HG03039 (cell line): ENCODE results near the gene AKT1.

Experiments used
- ATAC-seq: cut with Tn5 transposase; IDR thresholded peaks from one replicate; pipeline ENCODE4 v1.9.1; 2021; ENCODE audit warnings: mild to moderate bottlenecking, moderate library complexity; ENCODE audit not compliant: unreplicated experiment

The AKT1 gene

DNA sequence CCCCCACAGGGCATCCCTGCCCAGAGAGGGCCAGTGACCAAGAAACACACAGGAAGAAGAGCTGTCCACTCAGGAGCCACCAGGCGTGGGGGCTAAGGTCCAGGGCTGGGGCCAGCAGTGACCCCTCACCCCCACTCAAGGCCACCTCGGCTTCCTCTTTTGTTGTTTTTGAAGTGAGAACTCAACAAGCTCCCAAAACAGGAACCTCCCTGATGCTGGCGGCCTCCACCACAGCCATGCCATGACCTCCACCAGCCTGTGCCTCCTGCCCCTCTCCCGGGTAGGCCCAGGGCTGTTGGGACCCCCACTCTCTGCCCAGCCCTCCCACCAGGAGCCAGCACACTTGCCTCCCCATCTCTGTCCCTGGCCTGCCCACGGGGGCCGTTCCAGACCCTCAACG lies 7.8 kb downstream of the AKT1 start:
- ATAC-seq: no peak

DNA sequence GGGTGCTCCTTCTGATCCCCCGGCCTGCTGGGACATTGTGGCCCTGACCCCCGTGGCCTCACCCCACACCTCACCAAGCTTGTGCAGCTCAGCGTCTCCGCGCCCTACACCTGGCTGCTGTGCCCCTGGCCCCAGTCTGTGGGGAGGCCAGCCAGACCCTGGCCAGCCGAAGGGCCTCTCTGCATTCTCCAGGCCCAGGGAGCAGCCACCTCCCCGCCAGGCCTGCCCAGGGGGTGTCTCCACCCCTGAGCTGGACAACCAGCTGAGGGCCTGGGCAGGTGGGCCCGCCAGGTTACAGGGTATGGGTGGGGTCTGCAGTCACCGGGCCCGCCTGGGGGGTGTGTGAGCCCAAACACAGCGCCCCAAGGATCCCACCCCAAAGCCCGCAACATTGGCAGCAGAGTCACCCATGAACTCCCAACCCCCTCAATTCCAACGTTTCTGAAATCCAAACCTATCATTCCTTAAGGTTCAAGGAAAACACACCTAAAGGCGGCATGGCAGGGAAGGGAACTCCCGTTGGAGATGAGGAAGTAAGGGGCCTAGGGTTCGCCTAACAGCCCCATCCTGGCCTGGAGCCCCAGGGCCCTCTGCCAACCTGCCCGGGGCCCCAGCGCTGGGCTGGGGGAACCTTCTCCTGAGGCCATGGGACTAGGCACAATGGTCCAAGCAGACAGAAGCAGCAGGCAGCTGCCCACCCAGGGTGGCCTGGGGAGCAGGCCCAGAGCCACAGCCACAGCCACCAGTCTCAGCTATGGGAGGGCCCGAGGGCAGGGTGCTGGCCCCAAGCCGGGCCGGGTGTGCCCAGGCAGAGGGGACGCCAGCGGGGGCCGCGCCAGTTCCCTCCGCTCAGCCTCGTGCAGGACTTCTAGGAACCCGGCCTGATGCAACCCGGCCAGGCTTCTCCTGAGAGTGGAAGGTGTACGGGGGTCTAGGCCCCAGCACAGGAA lies 8.5 kb downstream of the AKT1 start:
- no peak for ATAC-seq

DNA sequence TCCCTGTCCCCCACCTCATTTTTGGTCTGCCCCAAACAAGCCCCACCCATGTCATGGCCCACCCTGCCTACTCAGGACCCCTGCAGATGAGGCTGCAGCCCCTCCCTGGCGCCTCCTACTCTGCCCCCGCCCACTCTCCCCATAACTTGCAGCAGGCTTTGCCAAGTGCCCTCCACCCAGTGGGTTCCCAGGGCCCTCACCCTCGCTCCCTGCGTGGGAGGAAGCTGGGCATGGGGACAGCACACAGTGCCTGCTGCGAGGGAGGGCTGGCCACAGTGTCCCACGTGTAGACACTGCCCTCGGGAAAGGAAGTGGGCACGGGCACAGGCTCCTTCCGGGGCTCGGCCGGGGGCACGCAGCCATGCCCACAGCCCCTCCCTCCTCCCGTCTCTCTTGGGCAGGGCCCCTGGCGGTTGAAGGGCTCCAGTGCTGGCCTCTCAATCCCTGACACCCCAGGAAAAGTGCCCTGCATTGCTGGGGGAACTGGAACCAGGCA lies 9.4 kb downstream of the AKT1 start:
- no peak for ATAC-seq

DNA sequence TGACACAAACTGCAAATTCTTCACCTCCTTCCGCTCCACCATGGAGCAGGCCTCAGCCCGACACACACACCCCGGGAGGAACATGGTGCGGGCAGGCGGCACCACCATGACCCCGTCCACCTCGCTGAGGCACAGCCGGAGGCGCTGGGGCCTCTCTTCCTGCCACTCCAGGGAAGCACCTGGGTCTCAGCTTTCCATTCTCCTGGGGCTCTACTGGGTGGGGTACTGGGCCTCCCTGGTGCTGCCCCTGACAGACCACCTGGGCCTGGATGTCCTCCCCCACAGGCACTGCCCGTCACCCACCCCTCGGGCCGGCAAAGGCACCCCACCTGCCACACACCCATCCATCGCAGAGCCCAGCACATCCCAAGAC lies 9.9 kb downstream of the AKT1 start:
- ATAC-seq: no peak

DNA sequence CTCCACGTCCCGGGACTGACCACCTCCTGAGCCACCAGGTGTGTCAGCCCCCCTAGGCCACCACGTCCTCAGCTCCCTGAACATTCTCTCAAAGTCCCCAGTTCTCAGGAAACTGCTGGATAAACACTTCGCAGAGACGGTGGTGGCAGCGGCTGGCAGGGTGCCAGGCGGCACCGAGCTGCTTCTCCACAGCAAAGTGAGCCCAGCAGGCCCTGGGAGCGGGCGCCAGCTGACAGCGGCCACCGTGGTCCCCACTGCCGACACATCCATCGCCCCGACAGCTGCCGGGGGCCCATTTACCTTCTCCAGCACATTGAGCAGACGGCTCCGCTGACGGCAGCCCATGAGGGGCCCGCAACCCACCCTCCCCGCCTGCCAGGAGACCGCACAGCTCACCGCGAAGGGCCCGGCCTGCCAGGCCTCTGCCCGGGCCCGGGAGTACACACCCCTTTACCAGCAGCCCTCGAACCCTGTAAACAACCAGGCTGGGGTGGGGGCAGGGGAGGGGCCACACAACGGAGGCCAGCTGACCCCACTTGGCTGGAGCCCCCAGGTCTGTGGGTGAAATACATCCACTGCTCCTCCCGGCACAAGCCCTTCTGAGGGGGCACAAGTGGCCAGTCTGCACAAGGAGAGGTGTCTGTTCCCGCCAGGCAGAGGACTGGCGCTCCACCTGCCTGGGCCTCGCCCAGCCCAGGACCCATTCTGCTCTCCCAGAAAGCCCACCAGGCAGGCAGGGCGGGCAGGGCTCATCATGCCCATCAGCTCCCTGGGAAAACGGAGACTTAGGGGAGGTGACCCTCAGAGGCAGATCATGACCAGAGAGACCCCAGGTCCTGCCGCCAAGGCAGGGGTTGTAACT lies 10.5 kb downstream of the AKT1 start:
- ATAC-seq: no peak

DNA sequence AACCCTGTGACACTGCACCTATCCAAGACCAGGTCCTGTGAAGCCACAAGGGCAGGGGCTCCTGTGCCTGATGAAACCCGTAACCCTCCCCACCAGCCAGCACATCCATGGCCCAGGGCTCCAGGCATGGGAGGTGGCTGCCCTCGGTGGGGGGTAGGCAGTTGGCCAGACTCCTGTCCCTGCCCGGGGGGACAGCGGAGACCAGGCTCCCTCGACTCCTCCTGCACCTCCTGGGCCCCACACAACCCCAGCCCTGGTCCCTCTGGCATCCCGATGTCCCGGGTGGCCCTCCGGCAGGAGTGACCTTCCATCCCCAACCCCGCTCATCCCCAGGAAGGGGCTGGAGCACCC lies 11.4 kb downstream of the AKT1 start:
- ATAC-seq: no peak

DNA sequence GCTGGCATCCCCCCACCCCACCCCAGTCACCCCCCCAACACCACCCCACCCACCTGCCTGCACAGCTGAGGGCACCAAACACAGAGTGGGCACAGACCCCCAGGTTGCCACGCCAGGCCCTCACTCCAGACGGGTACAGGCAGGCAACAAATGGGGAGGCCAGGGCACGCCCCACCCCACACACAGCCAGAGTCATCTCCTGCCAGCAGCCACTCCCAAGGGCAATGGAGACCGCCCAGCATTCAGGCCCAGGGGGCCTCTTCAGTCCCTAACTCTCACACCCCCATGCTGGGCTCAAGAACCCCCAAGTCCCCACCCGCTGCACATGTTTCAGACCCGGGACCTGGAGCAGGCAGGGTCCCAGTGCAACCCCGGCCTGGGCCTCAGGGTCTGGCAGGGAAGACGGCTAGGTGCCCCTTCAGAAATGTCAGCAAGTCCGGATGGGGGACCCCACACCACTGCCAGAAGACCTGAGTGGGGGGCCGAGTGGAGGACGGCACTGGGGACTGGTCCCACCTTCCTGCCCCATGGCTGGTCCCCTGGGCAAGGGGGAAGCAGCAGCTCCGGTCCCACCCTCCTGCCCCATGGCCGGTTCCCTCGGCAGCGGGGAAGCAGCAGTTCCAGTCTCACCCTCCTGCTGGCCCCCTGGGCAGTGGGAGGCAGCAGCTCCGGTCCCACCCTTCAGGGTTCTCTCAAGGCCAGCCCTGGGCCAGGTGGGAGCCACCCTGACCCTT lies 11.9 kb downstream of the AKT1 start:
- ATAC-seq: no peak

DNA sequence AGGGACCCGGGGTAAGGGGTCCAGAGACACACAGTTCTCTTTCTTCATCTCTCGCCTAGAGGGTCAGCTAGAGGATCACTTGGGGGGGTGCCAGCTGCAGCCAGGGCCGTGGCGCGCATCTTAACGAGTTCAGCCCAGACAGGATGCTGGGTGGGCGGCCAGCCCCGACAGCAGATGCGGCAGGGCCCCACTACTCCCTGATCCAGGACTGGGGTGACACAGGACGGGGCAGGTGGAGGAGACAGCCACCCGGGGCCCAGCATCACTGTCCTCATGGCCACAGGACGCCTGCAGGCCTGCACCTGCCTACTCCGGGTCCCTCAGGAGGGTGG lies 12.8 kb downstream of the AKT1 start:
- no peak for ATAC-seq

DNA sequence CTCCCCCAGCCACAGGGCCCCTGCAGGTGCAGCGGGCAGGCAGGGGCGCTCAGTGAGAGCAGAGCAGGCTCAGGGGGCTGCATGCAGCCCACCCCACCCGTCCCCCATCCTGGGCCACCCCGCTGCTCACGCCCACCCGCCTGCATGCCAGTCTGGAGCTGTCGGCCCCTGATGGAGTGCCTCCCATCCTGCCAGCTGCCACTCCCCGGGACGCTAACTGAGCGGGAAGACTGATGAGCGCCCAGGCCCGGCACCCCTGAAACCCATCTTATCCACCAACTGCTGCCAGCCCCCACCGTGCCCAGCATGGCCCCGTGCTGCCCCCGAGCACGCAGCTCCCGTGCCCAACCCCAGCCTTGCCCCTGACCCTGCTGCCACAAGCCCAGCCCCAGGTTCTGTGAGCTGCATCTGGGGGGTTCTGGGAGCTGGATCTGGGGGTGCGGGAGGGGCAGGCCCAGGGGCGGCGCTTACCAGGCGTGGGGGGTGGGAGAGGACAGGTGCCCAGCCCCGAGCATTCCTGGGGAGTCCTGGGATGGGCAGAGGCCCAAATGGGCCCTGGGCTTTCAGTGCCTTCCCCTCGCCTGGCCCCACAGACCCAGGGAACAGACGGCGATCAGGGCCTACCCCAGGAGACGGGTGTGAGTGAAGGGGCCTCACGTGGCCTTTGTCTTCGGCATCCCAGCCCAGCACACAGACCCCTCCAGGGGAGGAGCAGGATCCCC lies 13.3 kb downstream of the AKT1 start:
- no peak for ATAC-seq

DNA sequence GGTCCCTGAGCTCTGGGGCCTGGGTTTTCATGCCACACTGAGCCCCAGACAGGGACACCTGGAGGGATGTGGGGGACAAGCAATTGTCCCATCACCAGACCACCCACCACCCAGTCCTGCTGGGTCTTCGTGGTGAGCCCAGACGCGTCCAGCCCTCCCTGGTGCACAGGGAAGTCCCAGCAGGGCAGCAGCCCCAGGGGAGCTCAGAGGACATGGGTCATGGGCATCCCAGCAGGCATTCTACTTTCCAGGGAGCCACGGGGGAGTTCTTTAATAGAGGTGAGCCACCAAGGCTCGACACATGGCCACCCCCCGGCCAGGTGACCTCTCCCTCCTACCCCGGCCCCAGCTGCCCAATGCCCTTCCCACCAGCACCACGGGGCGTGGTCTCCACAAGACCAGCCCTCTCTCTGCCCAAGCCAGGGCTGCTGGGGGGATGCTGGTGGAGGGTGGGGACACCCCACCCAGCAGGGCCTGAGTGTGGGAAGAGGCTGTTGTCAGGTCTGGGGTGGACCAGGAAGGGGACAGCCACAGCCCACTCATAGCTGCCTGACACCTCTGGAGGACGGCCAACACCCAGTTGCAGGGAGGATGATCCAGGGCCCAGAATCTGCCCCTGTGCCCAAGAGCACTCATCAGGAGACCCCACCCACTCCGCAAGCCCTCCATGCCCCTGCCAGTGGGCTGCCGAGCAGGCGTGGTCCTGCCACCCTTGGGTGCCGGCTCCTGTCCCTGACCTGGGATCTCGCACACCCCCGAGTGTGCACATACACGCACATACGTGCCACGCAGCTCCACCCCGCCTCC lies 14.1 kb downstream of the AKT1 start:
- ATAC-seq: no peak

DNA sequence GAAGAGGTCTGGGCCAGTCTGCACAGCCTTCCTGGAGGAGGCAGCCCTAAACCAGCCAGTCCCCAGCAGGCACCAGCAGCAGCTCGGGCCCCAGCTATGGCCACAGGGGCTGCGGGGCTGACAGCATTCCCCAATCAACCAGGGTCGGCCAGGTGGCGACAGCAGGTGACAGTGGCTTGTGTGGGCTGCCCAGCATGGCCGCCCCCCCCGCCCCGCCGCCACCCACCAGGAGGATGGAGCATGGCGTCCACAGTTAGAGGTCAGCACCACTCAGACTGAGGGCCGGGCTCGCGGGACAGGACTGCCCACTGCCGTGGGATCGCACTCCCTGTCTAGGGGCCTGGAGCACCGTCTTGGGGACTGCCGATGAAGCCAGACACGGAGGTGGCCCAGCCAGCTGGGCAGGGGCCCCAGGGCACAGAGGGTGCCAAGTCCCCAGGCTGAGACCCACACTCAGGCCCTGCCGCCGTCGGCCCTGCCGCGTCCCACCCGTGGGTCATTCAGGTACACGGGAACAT lies 15.0 kb downstream of the AKT1 start:
- no peak for ATAC-seq

DNA sequence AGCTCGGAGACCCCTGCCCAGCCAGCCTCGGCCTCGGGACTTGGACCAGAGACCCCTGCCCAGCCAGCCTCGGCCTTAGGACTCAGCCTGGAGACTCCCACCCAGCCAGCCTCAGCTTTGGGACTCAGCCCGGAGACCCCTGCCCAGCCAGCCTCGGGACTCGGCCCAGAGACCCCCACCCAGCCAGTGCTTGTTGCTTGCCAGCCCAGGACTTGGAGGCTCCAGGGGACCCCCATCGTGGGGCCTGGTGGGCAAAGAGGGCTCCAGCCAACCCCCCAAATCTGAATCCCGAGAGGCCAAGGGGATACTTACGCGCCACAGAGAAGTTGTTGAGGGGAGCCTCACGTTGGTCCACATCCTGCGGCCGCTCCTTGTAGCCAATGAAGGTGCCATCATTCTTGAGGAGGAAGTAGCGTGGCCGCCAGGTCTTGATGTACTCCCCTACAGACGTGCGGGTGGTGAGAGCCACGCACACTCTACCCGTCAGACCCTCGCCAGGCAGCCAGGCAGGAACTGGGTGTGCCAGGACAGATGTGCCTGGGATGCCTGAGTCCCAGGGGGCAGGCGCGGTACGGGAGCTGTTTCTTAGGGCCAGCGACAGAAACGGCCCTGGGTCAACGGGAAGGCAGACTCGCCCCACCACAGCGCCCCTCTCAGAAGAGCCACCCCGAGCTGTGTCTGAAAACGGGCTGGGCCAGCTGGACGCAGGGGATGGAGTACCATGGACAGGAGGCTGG lies 15.6 kb downstream of the AKT1 start:
- no peak for ATAC-seq

DNA sequence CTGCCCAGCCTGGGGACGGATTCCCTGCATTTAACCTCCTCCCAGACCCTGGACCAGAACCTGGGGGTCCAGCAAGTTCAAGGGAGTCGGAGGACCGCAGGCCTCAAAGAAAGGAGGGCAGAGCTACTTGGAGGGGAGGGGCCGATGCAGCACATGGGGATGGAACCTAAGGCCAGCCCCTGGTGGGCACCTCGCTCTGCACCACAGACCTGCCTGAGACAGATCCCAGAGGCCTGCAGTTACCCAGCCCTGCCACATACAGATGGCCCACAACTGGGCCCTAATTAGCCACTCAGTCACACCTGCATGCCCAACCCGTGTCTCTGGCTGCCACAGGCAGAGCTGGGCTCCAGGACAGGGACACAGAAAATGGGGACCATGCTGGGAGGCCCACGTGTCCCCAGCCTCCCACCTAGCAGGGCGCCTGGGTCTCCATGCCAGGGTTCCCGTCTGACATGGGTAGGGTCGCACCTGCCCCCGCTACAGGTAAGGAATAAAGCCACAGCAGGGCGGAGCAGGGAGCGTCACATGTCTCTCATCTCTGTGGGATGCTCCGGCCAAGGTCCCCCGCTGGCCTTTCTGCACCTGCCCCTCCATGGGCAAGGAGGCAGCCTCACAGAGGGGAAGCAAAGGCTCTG lies 16.7 kb downstream of the AKT1 start:
- ATAC-seq: no peak

DNA sequence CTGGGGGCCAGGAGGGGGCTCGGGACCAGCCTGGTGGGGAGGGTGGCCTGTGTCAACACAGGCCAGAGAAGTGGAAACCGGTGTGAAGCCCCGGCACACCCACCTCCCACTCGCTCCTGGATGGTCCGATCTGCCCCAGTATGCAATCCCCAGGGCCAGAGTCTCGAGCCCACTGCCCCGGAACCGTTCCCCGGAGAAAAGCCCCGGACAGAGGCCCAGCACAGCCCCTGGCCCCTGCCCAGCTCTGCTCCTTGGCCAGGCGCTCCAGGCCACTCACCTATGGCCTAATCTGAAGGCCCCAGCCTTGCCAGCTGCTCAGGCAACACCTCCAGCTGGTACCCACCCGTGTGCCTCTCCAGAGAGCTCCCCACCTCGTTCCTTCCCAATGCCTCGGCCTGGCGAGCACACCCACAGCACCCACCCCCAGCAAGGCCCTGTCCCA lies 17.7 kb downstream of the AKT1 start:
- no peak for ATAC-seq

DNA sequence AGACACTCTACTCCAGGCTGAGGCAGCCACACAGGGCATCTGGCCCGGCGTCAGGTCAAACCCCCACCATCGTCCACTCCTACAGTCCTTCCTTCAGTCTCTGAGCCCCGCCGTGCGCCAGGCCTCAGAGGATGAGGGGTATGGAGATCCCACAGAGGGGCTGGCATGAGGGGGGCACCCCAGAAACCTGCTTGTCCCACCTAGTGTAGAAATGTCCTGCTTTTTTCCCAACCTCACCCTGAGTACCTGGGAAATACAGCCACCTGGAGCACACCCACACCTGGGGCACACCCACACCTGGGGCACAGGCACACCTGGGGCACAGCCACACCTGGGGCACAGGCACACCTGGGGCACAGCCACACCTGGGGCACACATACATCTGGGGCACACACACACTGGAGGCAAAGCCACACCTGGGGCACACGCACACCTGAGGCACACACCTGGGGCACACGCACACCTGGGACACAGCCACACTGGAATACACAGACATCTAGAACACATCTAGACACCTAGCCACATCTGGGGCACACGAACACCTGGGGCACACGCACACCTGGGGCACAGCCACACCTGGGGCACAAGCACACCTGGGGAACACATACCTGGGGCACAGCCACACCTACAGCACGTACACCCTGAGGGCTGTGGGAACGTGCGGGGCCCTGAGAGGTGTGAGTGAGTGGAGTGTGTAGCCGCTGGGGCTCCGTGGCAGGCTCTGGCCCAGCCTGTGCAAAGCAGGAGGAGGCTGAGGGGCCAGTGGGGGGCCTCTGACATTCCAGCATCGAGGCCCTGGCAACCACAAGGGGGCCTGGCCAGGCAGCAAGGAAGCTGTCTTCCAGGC lies 18.4 kb downstream of the AKT1 start:
- ATAC-seq: no peak

DNA sequence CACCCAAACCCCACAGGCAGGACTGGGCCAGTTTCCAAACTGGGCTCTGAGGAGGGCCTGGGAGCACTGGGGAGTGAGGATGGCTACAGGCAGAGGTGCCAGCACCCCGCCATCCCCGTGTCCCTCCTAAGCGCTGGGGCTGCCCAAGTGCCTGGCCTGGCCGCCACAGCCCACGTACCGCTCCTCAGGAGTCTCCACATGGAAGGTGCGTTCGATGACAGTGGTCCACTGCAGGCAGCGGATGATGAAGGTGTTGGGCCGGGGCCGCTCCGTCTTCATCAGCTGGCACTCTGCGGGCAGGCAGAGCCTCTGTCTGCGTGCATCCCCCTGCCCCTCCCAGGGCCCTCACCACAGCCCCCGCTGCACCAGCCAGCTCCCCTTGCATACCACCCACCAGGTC lies 19.1 kb downstream of the AKT1 start:
- no peak for ATAC-seq

DNA sequence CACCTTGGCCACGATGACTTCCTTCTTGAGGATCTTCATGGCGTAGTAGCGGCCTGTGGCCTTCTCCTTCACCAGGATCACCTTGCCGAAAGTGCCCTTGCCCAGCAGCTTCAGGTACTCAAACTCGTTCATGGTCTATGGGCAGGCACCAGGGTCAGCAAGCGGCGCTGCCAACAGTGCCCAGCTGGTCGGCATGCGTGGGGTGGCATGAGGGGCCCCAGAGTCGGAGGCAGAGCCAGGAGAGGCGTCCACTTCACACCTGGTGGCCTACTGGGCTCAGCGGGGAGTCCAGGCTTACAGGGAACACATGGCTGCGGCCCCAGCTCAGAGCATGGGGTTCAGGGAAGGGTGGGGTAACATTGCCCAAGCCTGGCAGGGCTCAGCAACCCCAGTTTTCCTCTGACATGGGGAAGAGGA lies 20.5 kb downstream of the AKT1 start:
- ATAC-seq: no peak
